Measurements from ENCODE around the gene MYLK. TPM values are rescaled to one million over a fixed set of nuclear protein-coding genes. Genes with fewer than 3 reads are reported as not detected.

MYLK gene
- total and polyA plus RNA-seq, 4 donors, result 17.1 to 158 (median 41.9) TPM

DNA sequence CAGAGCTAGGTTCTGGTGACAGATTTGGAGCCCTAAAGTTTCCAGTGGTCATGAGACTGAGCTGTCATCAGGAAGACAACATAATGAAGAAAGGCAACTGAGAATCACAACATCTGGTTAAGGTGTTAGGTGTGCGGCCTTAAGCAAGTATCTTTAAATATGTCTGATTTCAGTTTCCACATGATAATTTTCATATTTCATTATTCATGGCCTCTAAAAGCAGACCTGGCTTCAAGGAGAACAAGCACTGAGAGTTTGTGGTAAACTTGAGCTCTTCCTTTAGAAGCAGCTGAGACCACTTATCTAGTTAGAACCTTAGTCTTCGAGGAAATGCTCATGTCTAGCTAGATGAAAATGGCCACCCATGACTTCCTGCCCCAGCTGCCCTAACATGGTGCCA is 25.7 kb upstream of the MYLK start:
- H3K27me3 ChIP-seq (ENCODE audit: control insufficient read depth in 4 of 4, insufficient read depth in 4 of 4, low read length in 3 of 4), result no peaks in the 10 kb centered on the region
- H3K4me1 ChIP-seq (ENCODE audit: control insufficient read depth in 4 of 4, insufficient read depth in 4 of 4, low read length in 3 of 4), result no peaks in the 10 kb centered on the region
- WGBS, result 94% methylated on average over 2 of the region's 2 CpGs
- H3K9ac ChIP-seq (ENCODE audit: low read depth in 1 of 2, low read length in 2 of 2), result no peak overlapping the region
- peaks cover 0 to 2% (median under 1%) of the 10 kb centered on the region in 4 donors for H3K36me3 ChIP-seq (ENCODE audit: control insufficient read depth in 4 of 4, insufficient read depth in 3 of 4, low read depth in 1 of 4, low read length in 3 of 4)
- H3K4me3 ChIP-seq (ENCODE audit: low read depth in 1 of 3, low read length in 3 of 3), result no peak overlapping the region
- DNase-seq (ENCODE audit: low spot score), result no peak
- no peaks in the 10 kb centered on the region for H3K9me3 ChIP-seq (ENCODE audit: control insufficient read depth in 4 of 4, low read length in 3 of 4)
- no peak overlapping the region for H3K27ac ChIP-seq (ENCODE audit: low read depth in 1 of 2, low read length in 2 of 2)
- TF ChIP-seq TAF1 (conservative IDR thresholded peaks at IDR 0.05), result no peak
- TF ChIP-seq HNF4G (IDR thresholded peaks at IDR 0.05), result no peak
- no peak for TF ChIP-seq GABPA (IDR thresholded peaks at IDR 0.05 in 1 of 2, conservative IDR thresholded peaks at IDR 0.05 in 1 of 2)
- TF ChIP-seq HNF4A (conservative IDR thresholded peaks at IDR 0.05), result no peak
- no peak for TF ChIP-seq RAD21 (IDR thresholded peaks at IDR 0.05)
- no peak for TF ChIP-seq JUND (IDR thresholded peaks at IDR 0.05)
- TF ChIP-seq, protein P1, sequence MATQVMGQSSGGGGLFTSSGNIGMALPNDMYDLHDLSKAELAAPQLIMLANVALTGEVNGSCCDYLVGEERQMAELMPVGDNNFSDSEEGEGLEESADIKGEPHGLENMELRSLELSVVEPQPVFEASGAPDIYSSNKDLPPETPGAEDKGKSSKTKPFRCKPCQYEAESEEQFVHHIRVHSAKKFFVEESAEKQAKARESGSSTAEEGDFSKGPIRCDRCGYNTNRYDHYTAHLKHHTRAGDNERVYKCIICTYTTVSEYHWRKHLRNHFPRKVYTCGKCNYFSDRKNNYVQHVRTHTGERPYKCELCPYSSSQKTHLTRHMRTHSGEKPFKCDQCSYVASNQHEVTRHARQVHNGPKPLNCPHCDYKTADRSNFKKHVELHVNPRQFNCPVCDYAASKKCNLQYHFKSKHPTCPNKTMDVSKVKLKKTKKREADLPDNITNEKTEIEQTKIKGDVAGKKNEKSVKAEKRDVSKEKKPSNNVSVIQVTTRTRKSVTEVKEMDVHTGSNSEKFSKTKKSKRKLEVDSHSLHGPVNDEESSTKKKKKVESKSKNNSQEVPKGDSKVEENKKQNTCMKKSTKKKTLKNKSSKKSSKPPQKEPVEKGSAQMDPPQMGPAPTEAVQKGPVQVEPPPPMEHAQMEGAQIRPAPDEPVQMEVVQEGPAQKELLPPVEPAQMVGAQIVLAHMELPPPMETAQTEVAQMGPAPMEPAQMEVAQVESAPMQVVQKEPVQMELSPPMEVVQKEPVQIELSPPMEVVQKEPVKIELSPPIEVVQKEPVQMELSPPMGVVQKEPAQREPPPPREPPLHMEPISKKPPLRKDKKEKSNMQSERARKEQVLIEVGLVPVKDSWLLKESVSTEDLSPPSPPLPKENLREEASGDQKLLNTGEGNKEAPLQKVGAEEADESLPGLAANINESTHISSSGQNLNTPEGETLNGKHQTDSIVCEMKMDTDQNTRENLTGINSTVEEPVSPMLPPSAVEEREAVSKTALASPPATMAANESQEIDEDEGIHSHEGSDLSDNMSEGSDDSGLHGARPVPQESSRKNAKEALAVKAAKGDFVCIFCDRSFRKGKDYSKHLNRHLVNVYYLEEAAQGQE (IDR thresholded peaks at IDR 0.05), result no peak
- no peak for TF ChIP-seq SP1 (IDR thresholded peaks at IDR 0.05)
- TF ChIP-seq, protein P2, sequence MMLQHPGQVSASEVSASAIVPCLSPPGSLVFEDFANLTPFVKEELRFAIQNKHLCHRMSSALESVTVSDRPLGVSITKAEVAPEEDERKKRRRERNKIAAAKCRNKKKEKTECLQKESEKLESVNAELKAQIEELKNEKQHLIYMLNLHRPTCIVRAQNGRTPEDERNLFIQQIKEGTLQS (IDR thresholded peaks at IDR 0.05), result no peak
- TF ChIP-seq FOXA2 (IDR thresholded peaks at IDR 0.05), result no peak
- TF ChIP-seq, protein P3, sequence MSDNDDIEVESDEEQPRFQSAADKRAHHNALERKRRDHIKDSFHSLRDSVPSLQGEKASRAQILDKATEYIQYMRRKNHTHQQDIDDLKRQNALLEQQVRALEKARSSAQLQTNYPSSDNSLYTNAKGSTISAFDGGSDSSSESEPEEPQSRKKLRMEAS (IDR thresholded peaks at IDR 0.05), result no peak
- TF ChIP-seq YY1 (IDR thresholded peaks at IDR 0.05), result no peak
- no peak for TF ChIP-seq EGR1 (IDR thresholded peaks at IDR 0.05; ENCODE audit: low read depth in 2 of 2)
- TF ChIP-seq, protein P4, sequence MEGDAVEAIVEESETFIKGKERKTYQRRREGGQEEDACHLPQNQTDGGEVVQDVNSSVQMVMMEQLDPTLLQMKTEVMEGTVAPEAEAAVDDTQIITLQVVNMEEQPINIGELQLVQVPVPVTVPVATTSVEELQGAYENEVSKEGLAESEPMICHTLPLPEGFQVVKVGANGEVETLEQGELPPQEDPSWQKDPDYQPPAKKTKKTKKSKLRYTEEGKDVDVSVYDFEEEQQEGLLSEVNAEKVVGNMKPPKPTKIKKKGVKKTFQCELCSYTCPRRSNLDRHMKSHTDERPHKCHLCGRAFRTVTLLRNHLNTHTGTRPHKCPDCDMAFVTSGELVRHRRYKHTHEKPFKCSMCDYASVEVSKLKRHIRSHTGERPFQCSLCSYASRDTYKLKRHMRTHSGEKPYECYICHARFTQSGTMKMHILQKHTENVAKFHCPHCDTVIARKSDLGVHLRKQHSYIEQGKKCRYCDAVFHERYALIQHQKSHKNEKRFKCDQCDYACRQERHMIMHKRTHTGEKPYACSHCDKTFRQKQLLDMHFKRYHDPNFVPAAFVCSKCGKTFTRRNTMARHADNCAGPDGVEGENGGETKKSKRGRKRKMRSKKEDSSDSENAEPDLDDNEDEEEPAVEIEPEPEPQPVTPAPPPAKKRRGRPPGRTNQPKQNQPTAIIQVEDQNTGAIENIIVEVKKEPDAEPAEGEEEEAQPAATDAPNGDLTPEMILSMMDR (IDR thresholded peaks at IDR 0.05; ENCODE audit: low read depth, low read length, missing input control), result no peak
- TF ChIP-seq FOXA1 (IDR thresholded peaks at IDR 0.05), result no peak
- no peak for TF ChIP-seq RXRA (IDR thresholded peaks at IDR 0.05)
- TF ChIP-seq, protein P5, sequence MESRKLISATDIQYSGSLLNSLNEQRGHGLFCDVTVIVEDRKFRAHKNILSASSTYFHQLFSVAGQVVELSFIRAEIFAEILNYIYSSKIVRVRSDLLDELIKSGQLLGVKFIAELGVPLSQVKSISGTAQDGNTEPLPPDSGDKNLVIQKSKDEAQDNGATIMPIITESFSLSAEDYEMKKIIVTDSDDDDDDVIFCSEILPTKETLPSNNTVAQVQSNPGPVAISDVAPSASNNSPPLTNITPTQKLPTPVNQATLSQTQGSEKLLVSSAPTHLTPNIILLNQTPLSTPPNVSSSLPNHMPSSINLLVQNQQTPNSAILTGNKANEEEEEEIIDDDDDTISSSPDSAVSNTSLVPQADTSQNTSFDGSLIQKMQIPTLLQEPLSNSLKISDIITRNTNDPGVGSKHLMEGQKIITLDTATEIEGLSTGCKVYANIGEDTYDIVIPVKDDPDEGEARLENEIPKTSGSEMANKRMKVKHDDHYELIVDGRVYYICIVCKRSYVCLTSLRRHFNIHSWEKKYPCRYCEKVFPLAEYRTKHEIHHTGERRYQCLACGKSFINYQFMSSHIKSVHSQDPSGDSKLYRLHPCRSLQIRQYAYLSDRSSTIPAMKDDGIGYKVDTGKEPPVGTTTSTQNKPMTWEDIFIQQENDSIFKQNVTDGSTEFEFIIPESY (IDR thresholded peaks at IDR 0.05), result no peak
- no peak for TF ChIP-seq NR2F2 (IDR thresholded peaks at IDR 0.05)

Measured in liver (tissue), 9 donors.